Immature natural killer cell (primary cell): ENCODE data around the gene RIMOC1. TPM values are rescaled to one million over a fixed set of nuclear protein-coding genes. Genes with fewer than 3 reads are reported as not detected.
A peak's percentile ranks its signal among the peaks of the same experiment; 100 is the strongest.

Experiments
- DNase-seq, 3 donors: peaks; one replicate each; pipeline ENCODE4 v3.0.0; 2022; ENCODE audit warnings: mixed read lengths in 1 of 3
- H3K27ac Mint-ChIP-seq, 6 donors: one replicate each; pipeline ENCODE4 v1.8.0; 2020; ENCODE audit warnings: mixed read lengths in 6 of 6, mild to moderate bottlenecking in 5 of 6, inconsistent platforms in 4 of 6, moderate library complexity in 3 of 6
- H3K27me3 Mint-ChIP-seq, 3 donors: one replicate each; pipeline ENCODE4 v1.8.0; 2020 to 2021; ENCODE audit warnings: low read depth in 3 of 3, mild to moderate bottlenecking in 3 of 3, mixed read lengths in 3 of 3, moderate library complexity in 3 of 3, inconsistent platforms in 1 of 3
- H3K36me3 Mint-ChIP-seq, 3 donors: one replicate each; pipeline ENCODE4 v1.8.0; 2020; ENCODE audit warnings: mixed read lengths in 3 of 3, inconsistent platforms in 2 of 3, mild to moderate bottlenecking in 2 of 3
- H3K4me1 Mint-ChIP-seq, 2 donors: one replicate each; pipeline ENCODE4 v1.8.0; 2020; ENCODE audit warnings: inconsistent platforms in 2 of 2, mild to moderate bottlenecking in 2 of 2, mixed read lengths in 2 of 2, moderate library complexity in 1 of 2
- H3K4me3 Mint-ChIP-seq, 5 donors: one replicate each; pipeline ENCODE4 v1.8.0; 2020; ENCODE audit warnings: mild to moderate bottlenecking in 5 of 5, mixed read lengths in 5 of 5, inconsistent platforms in 3 of 5, moderate library complexity in 3 of 5
- H3K9me3 Mint-ChIP-seq, 6 donors: one replicate each; pipeline ENCODE4 v1.8.0; 2020; ENCODE audit warnings: mild to moderate bottlenecking in 6 of 6, mixed read lengths in 6 of 6, inconsistent platforms in 4 of 6, moderate library complexity in 3 of 6
- polyA plus RNA-seq, 3 donors: library from polyadenylated mRNA; unstranded; fragments of 300-500 nt; fragmentation: Illumina TruSeq; gene quantifications; one replicate each; pipeline ENCODE4 v1.2.3, GENCODE V29; 2021

Gene RIMOC1
- polyA plus RNA-seq, 3 donors from 2014 or later: 3.5 to 9.2 (median 4.5) TPM

DNA sequence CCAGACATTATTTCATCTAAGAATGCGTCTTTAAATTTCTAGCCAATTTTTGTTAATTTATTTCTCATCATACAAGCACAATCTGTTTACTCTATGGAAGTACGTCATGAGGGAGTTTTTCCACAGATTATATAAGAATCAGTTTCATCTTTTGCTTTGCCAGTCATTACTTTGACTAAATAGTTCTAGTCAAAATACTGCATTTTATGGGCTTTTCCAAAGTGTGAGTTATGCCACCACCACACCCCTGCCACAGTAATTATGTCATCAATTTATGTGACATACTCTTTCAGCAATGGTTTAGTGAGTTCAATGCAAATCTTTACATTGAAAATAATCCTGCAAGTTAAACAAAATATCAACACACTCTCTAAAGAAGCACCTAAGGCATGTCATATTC lies 2.0 kb downstream of the RIMOC1 start:
- Mint-ChIP-seq H3K27ac (peak overlapping the region in 5 of 6 donors; percentile 11 to 51 (median 34)), H3K36me3 (peaks cover 8 to 30% (median 26%) of the 10 kb centered on the region in 3 donors), H3K4me3 (no peak overlapping the region), H3K9me3 (peaks cover 0 to 1% (median 0%) of the 10 kb centered on the region in 6 donors), H3K4me1 (peaks cover 28 to 49% of the 10 kb centered on the region in 2 donors), H3K27me3 (peaks cover 9 to 15% (median 15%) of the 10 kb centered on the region in 3 donors)
- DNase-seq: no peak

GRCh38 chr5:41908374-41909079 lies 4.4 kb downstream of the RIMOC1 start:
- peaks cover 25 to 44% of the 10 kb centered on the region in 2 donors for H3K4me1 Mint-ChIP-seq
- H3K27me3 Mint-ChIP-seq: peaks cover 9 to 15% (median 12%) of the 10 kb centered on the region in 3 donors
- H3K9me3 Mint-ChIP-seq: peaks cover 0 to 1% (median 0%) of the 10 kb centered on the region in 6 donors
- H3K27ac Mint-ChIP-seq: no peak overlapping the region
- no peak overlapping the region for H3K4me3 Mint-ChIP-seq
- no peak for DNase-seq
- H3K36me3 Mint-ChIP-seq: peaks cover 17 to 50% (median 37%) of the 10 kb centered on the region in 3 donors

DNA sequence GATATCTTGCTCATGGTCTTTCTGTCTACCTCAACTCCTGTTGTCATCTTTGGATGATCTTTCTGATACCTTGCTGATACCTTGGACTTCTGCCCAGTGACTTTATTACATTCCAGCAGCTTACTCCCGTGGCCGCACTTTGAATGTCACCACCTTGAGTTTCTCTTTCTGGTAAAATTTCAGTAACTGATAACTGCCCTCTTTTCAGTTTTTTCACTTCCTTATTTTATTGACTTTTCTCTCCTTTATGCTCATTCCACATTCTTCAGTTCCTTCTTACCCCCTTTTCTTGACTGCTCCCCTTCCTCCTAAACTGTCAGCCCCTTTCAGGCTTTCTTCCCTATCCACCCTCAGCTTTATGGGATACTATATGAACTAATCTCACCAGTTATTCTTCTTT lies 14.0 kb downstream of the RIMOC1 start:
- no peaks in the 10 kb centered on the region for H3K27me3 Mint-ChIP-seq
- no peaks in the 10 kb centered on the region for H3K9me3 Mint-ChIP-seq
- H3K27ac Mint-ChIP-seq: peak overlapping the region in 1 of 6 donors; percentile 13
- H3K4me1 Mint-ChIP-seq: peaks cover 0 to 5% of the 10 kb centered on the region in 2 donors
- no peak for DNase-seq
- peaks cover 32 to 50% (median 35%) of the 10 kb centered on the region in 3 donors for H3K36me3 Mint-ChIP-seq
- no peak overlapping the region for H3K4me3 Mint-ChIP-seq

- Mint-ChIP-seq H3K4me3 (no peak overlapping the region), H3K27me3 (peaks cover 3 to 9% (median 8%) of the 10 kb centered on the region in 3 donors), H3K36me3 (peaks cover 25 to 26% (median 26%) of the 10 kb centered on the region in 3 donors), H3K4me1 (peaks cover 14 to 23% of the 10 kb centered on the region in 2 donors), H3K27ac (peak overlapping the region in 4 of 6 donors; percentile 35 to 63 (median 49)), H3K9me3 (no peaks in the 10 kb centered on the region)
- no peak for DNase-seq
Measured at GRCh38 chr5:41921166-41921565, 17.0 kb downstream of the RIMOC1 start.

DNA sequence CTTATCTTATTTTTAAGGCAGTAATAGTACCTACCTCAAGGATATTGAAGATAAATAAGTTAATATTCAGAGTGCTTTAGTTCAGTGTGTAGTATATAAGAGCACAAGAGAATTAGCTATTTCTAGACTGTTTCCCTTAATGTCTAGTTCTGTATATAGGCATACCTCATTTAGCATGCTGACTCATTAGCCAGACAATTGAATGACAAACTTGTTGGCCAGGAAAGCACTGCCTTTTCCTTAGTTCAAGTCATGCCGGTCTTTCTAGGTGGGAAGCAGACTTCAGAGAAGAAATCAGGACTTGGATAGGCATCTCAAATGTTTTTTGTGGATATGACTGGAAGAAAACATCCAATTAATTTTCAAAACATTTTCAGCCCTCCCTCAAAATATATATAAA lies 17.7 kb downstream of the RIMOC1 start:
- no peak for DNase-seq
- Mint-ChIP-seq H3K27me3 (peaks cover 3 to 10% (median 8%) of the 10 kb centered on the region in 3 donors), H3K4me1 (peaks cover 20 to 30% of the 10 kb centered on the region in 2 donors), H3K9me3 (no peaks in the 10 kb centered on the region), H3K36me3 (peaks cover 24 to 26% (median 25%) of the 10 kb centered on the region in 3 donors), H3K4me3 (no peak overlapping the region), H3K27ac (peak overlapping the region in 3 of 6 donors; percentile 15 to 53 (median 51))

DNA sequence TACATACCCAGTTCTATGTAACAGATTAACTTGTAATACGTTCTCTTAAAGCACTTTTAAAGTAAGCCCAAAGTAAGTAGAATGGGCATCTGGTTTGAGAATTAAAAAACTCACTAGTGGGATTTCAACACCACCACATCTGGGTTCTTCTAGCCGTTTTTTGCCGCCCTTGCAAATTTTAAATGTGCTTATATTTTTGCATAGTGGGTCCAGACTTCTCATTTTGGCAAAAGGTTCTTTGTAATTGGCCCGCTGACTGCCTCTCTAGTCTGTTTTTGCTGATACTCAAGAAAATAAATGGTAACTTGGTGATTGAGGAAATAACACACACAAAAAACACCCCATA lies 20.4 kb downstream of the RIMOC1 start:
- H3K27me3 Mint-ChIP-seq: peaks cover 3 to 11% (median 8%) of the 10 kb centered on the region in 3 donors
- DNase-seq: no peak
- H3K4me3 Mint-ChIP-seq: peak overlapping the region; percentile 78 to 90 (median 84)
- peak overlapping the region; percentile 90 to 98 (median 96) for H3K27ac Mint-ChIP-seq
- peaks cover 23 to 29% of the 10 kb centered on the region in 2 donors for H3K4me1 Mint-ChIP-seq
- H3K9me3 Mint-ChIP-seq: no peaks in the 10 kb centered on the region
- peaks cover 8 to 14% (median 9%) of the 10 kb centered on the region in 3 donors for H3K36me3 Mint-ChIP-seq

GRCh38 chr5:41924872-41925554 lies 20.9 kb downstream of the RIMOC1 start, which contains the start of gene FBXO4:
TSS of gene FBXO4 (plus strand) at chr5:41925281. CDS start at chr5:41925310, 29 bp downstream.
- Mint-ChIP-seq H3K27ac (peak within 1 kb of the TSS; percentile 90 to 98 (median 96)), H3K4me1 (peaks cover 23 to 29% of the 10 kb centered on the region in 2 donors), H3K27me3 (peaks cover 3 to 11% (median 8%) of the 10 kb centered on the region in 3 donors), H3K4me3 (peak within 1 kb of the TSS; percentile 78 to 90 (median 84)), H3K36me3 (peaks cover 4 to 13% (median 11%) of the 10 kb centered on the region in 3 donors), H3K9me3 (no peaks in the 10 kb centered on the region)
- peak; percentile 90 to 92 (median 92) for DNase-seq

DNA sequence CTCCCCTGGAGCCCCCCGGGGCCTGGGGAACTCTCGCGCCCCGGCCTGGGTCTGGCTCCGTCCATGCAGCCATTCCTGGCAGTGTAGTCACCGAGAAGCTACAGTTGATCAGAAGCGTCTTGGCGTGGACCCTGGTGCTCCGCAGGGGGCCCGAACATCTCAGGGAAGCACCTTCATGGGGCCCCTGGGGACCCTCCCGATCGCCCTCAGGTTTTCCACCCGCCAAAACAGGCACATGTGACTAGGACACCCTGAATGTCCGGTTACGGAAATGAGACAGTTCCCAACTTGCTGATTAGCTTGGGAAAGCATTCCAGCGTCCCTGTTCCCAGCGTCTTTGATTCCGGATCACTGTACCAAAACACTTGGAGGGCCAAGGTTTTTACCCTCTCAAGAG lies 21.4 kb downstream of the RIMOC1 start:
- H3K27ac Mint-ChIP-seq: peak overlapping the region; percentile 88 to 98 (median 96)
- DNase-seq: no peak
- peaks cover 7 to 17% (median 16%) of the 10 kb centered on the region in 3 donors for H3K36me3 Mint-ChIP-seq
- peaks cover 3 to 11% (median 8%) of the 10 kb centered on the region in 3 donors for H3K27me3 Mint-ChIP-seq
- peaks cover 23 to 29% of the 10 kb centered on the region in 2 donors for H3K4me1 Mint-ChIP-seq
- no peaks in the 10 kb centered on the region for H3K9me3 Mint-ChIP-seq
- H3K4me3 Mint-ChIP-seq: peak overlapping the region; percentile 78 to 90 (median 84)

- Mint-ChIP-seq H3K27ac (no peak overlapping the region), H3K27me3 (peaks cover 3 to 11% (median 9%) of the 10 kb centered on the region in 3 donors), H3K36me3 (peaks cover 9 to 28% (median 26%) of the 10 kb centered on the region in 3 donors), H3K4me3 (no peak overlapping the region), H3K9me3 (no peaks in the 10 kb centered on the region), H3K4me1 (peaks cover 23 to 29% of the 10 kb centered on the region in 2 donors)
- DNase-seq: no peak
Measured at GRCh38 chr5:41927604-41928003, 23.5 kb downstream of the RIMOC1 start.

- Mint-ChIP-seq H3K27ac (no peak overlapping the region), H3K4me3 (no peak overlapping the region), H3K27me3 (peaks cover 3 to 11% (median 9%) of the 10 kb centered on the region in 3 donors), H3K9me3 (no peaks in the 10 kb centered on the region), H3K4me1 (peaks cover 21 to 29% of the 10 kb centered on the region in 2 donors), H3K36me3 (peaks cover 14 to 35% (median 33%) of the 10 kb centered on the region in 3 donors)
- no peak for DNase-seq
Measured at GRCh38 chr5:41929035-41929434, 24.9 kb downstream of the RIMOC1 start.

DNA sequence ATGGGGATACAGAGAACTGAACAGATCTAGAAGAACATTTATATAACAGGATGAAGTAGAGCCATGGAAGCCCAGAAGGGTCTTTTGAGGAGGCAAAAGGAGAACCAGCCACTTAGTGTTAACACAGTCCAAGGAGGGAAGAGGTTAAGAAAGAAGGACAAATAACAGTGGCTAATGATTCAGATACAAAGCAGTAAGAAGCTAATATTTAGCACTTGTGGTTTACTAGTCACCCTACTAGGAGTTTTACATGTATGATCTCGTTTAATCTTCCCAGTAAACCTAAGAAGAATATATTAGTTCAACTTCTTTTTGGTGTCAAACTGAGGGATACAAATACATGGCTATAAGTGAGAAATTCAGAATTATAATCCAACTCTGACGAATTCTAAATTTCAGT lies 28.6 kb downstream of the RIMOC1 start:
- no peak overlapping the region for H3K27ac Mint-ChIP-seq
- peaks cover 20 to 53% (median 42%) of the 10 kb centered on the region in 3 donors for H3K36me3 Mint-ChIP-seq
- DNase-seq: no peak
- no peaks in the 10 kb centered on the region for H3K4me1 Mint-ChIP-seq
- H3K9me3 Mint-ChIP-seq: no peaks in the 10 kb centered on the region
- H3K4me3 Mint-ChIP-seq: no peak overlapping the region
- H3K27me3 Mint-ChIP-seq: peaks cover 0 to 2% (median 0%) of the 10 kb centered on the region in 3 donors

GRCh38 chr5:41935544-41935943 lies 31.4 kb downstream of the RIMOC1 start:
- peaks cover 17 to 51% (median 40%) of the 10 kb centered on the region in 3 donors for H3K36me3 Mint-ChIP-seq
- no peak overlapping the region for H3K27ac Mint-ChIP-seq
- H3K4me1 Mint-ChIP-seq: peaks cover 0 to 1% of the 10 kb centered on the region in 2 donors
- H3K4me3 Mint-ChIP-seq: no peak overlapping the region
- H3K9me3 Mint-ChIP-seq: no peaks in the 10 kb centered on the region
- DNase-seq: no peak
- peaks cover 0 to 2% (median 0%) of the 10 kb centered on the region in 3 donors for H3K27me3 Mint-ChIP-seq

GRCh38 chr5:41940641-41941040 lies 36.5 kb downstream of the RIMOC1 start:
- H3K4me3 Mint-ChIP-seq: no peak overlapping the region
- DNase-seq: no peak
- H3K36me3 Mint-ChIP-seq: peaks cover 9 to 23% (median 23%) of the 10 kb centered on the region in 3 donors
- H3K4me1 Mint-ChIP-seq: peaks cover 0 to 4% of the 10 kb centered on the region in 2 donors
- H3K27me3 Mint-ChIP-seq: no peaks in the 10 kb centered on the region
- no peaks in the 10 kb centered on the region for H3K9me3 Mint-ChIP-seq
- H3K27ac Mint-ChIP-seq: peak overlapping the region in 1 of 6 donors; percentile 24
